ENCODE results near the gene KCNH2.

The KCNH2 gene

DNA sequence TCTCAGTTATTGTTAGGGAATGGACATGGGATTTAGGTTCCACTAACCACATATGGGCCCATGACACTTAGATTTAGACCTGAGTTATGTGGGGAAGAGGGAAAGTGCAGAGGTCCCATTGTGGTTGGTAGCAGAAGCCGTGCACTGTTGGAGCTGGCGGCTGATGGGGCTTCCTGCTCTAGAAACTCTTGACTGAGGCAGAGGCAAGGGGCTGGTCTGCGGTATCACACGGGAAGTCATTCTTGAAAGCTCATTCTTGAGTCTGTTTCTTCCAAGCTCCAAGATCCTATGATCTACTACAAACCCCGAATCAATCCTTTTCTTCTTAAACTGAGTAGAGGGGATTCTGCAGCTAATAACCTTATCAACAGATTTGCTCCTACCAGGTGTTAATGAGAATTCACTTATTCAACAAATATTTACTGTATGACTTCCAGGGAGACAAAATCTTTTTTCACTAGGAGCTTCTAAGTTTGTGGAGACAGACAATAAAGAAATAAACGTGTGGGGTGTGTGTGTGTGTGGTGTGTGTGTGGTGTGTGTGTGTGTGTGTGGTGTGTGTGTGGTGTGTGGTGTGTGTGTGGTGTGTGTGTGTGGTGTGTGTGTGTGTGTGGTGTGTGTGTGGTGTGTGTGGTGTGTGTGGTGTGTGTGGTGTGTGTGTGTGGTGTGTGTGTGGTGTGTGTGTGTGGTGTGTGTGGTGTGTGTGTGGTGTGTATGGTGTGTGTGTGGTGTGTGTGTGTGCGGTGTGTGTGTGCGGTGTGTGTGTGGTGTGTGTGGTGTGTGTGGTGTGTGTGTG, 68.7 kb downstream of the KCNH2 start:
- DNase-seq (ENCODE audit: low read depth in 2 of 2): peak in 1 of 2 donors; percentile 11

GRCh38 chr7:150908173-150908572, 69.9 kb downstream of the KCNH2 start:
- DNase-seq (ENCODE audit: low read depth in 2 of 2): no peak

DNA sequence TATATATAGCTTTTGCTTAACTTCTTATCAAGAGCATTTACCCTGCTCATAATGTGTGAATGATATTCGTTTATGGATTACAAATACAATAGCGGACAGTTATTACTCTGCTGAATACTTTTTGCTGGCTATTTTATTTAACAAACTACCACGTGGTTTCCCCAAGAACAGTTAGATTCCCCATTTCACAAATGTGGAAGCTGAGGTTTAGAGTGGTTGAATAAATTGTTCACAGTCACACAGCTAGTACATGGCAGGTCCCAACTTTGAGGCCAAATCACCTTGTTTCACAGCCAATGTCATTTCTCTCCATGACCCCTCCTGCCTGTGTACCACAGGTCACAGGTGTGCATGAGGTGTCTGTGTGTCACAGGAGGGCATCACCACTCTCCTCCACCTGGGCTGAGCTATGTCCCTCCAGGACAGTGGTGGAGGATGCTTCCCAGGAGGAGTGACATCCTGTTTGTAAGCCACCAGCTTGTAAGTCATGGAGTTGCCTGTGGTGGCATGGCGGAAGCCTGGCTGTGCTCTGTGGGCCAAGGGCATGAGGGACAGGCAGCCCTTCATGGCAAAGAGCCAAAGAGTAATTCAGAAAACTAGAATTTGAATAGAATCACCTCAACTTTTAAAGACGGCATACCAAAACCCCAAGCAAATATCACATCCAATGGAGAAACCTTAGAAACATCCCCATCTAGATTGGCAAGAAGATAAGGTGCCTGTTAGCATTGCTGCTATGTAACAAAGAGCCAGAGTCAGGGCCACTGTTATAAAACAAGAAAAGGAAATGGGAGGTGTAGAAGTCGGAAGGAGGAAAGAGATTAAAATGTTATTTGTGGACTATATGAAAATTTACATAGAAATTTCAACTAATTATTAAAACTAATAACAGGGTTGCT, 73.9 kb downstream of the KCNH2 start:
- no peak for DNase-seq (ENCODE audit: low read depth in 2 of 2)

DNA sequence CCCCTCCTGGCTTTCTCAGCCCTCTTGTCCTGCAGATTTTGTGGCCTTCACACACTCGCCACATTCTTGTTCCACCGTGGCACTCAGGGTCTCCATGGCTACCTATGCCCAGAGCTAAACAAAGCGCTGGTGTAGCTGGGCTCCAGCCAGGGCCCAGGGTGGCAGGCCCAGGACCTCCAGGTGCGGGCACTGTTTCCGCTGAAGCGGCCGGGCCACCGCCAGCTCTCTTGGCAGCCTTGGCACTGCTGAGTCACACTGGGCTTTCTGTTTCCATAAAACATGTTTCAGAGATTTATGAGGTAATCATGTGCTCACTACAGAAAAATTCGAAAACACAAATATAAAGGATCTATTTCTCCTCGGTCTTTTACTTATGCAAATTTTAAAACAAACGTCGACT, 74.5 kb downstream of the KCNH2 start:
- peak in 1 of 2 donors; percentile 14 for DNase-seq (ENCODE audit: low read depth in 2 of 2)

- no peak for DNase-seq (ENCODE audit: low read depth in 2 of 2)
These were observed 75.8 kb downstream of the KCNH2 start for GRCh38 chr7:150902078-150903033.

GRCh38 chr7:150901160-150902035, 76.7 kb downstream of the KCNH2 start:
- no peak for DNase-seq (ENCODE audit: low read depth in 2 of 2)

DNA sequence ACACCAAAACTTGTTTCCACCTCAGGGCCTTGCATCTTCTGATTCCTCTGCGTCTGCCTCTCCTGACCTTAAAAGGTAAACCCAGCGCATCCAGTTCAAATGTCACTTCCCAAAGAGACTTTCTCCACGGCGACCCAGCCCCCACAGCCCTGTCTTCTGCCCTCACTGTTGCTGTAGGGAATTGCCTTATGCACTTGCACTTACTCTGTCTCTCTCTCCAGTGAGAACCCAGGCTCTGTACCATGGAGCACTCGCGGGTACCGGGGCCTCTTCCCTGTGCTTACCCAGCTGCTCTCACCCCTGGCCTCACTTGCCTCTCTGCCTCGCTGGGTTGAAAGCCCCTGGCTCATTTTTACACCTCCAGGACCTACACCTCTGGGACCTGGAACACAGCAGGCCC, 77.4 kb downstream of the KCNH2 start:
- DNase-seq (ENCODE audit: low read depth in 2 of 2): no peak

GRCh38 chr7:150898475-150899011, 79.6 kb downstream of the KCNH2 start:
- peak; percentile 51 to 60 for DNase-seq (ENCODE audit: low read depth in 2 of 2)

- DNase-seq (ENCODE audit: low read depth in 2 of 2): peak; percentile 12 to 21
These were observed 80.3 kb downstream of the KCNH2 start for GRCh38 chr7:150897502-150898474.

DNA sequence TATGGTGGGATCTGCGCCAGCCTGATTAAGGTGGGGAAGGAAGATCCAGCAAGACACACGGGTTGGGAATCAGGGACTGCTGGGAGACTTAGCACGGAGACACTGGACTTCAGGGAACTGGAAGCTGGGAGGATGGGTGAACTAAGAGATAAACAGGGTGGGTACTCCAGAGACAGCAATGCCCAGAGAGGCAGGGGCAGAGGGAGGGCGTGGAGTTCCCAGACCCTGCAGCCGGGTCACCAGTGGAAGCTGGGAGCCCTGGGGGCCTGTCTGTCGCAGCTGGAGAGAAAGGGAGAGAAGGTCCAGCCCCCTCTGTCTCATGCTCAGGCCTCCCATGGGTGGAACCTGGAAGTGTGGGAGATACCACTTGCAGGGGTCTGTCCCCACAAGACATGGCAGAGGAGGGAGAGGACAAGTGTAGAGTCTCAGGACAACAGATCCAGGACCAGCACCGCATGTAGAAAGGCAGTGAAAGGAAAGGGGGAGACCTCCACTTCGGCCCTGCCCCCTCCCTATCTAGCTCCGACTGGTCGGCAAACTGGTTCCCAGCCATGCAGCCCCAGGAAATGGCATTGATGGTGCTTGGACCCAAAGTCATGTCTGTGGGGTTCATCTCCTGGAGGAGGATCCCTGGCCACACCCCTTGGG, 81.4 kb downstream of the KCNH2 start:
- DNase-seq (ENCODE audit: low read depth in 2 of 2): no peak

DNA sequence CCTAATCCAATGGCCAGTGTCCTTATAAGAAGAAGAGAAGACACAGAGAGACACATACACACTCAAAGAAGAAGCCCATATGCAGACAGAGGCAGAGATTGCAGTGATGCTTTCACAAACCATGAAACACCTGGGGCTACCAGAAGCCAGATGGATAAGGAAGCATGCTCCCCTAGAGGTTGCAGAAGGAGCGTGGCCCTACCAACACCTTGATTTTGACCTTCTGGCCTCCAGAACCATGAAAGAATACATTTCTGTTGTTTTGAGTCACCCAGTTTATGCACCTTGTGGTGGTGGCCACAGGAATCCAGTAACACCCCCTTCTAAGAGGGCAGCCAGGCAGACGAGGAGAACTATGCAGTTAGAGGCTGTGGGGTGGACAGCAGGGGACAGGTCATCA, 82.3 kb downstream of the KCNH2 start:
- no peak for DNase-seq (ENCODE audit: low read depth in 2 of 2)
